Keratinocyte (primary cell): ENCODE measurements around the gene FBRSL1.

ENCODE experiments used
- EZH2 ChIP-seq: IDR thresholded peaks from one replicate; pipeline ENCODE4 v1.6.1; 2012; ENCODE audit warnings: inconsistent platforms, mild to moderate bottlenecking, low read length, moderate library complexity
- TF ChIP-seq, protein P1 (sequence below), 3 experiments: IDR thresholded peaks in 1 of 3; conservative IDR thresholded peaks in 1 of 3; optimal IDR thresholded peaks in 1 of 3; 2 replicates in 2 of 3; 3 replicates in 1 of 3; pipeline versions ENCODE3 to v1.5.1; 2011; ENCODE audit warnings: low read length in 3 of 3, mild to moderate bottlenecking in 3 of 3, moderate library complexity in 2 of 3, control low read depth in 1 of 3, inconsistent platforms in 1 of 3; ENCODE audit not compliant: insufficient read depth in 2 of 3; ENCODE audit errors: extremely low read depth in 1 of 3

DNA sequence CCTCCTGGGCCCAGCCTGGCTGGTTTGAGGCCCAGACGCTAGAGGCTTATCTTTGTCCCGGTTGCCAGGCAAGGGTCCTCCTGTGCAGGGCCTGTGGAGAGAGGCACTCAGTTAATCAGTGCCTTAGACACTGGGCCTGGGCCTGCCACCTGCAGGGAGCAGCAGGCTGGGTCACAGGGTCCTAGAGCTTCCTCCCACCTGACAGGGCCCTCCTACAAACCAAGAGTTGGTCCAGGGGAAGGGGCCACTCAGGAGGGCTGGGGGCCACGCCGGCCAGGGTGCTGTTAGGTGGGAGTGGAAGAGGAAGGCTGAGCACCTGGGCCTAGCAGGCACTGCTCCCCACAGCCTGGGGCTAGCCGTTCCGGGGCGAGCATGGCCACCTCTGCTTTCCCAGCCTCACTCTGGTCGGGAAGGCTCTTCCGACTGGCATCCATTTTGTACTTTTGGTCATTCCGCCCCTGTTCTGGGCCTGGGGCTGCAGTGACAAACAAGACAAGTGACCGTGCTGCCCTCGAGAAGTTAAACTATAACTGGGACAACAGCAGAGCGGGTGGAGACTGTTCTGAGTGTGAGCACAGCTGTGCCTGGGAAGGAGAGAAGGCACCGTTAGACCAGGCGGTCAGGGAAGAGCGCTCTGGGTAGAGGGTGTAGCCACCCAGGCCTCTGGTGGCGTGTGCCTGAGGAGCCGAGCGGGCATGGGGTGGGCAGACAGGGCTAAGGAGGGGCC is 27.2 kb downstream of the FBRSL1 start:
- TF ChIP-seq, protein P1, sequence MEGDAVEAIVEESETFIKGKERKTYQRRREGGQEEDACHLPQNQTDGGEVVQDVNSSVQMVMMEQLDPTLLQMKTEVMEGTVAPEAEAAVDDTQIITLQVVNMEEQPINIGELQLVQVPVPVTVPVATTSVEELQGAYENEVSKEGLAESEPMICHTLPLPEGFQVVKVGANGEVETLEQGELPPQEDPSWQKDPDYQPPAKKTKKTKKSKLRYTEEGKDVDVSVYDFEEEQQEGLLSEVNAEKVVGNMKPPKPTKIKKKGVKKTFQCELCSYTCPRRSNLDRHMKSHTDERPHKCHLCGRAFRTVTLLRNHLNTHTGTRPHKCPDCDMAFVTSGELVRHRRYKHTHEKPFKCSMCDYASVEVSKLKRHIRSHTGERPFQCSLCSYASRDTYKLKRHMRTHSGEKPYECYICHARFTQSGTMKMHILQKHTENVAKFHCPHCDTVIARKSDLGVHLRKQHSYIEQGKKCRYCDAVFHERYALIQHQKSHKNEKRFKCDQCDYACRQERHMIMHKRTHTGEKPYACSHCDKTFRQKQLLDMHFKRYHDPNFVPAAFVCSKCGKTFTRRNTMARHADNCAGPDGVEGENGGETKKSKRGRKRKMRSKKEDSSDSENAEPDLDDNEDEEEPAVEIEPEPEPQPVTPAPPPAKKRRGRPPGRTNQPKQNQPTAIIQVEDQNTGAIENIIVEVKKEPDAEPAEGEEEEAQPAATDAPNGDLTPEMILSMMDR (optimal IDR thresholded peaks at IDR 0.05 in 1 of 3, IDR thresholded peaks at IDR 0.05 in 1 of 3, conservative IDR thresholded peaks at IDR 0.05 in 1 of 3; ENCODE audit: extremely low read depth in 1 of 3, insufficient read depth in 2 of 3, low read length in 3 of 3) = no peak
- TF ChIP-seq EZH2 = no peak
